Stimulated activated CD8-positive, alpha-beta memory T cell treated with anti-CD3 and anti-CD28 coated beads, Interleukin-15, amount 100 ng/mL, for 1 hour (primary cell): Measurements from ENCODE around the gene LMAN1L.
A peak's percentile ranks its signal among the peaks of the same experiment; 100 is the strongest.

Source experiments
- DNase-seq: peaks from one replicate; pipeline ENCODE4 v3.0.0-alpha.2; 2020; ENCODE audit warnings: low read depth

Gene LMAN1L

DNA sequence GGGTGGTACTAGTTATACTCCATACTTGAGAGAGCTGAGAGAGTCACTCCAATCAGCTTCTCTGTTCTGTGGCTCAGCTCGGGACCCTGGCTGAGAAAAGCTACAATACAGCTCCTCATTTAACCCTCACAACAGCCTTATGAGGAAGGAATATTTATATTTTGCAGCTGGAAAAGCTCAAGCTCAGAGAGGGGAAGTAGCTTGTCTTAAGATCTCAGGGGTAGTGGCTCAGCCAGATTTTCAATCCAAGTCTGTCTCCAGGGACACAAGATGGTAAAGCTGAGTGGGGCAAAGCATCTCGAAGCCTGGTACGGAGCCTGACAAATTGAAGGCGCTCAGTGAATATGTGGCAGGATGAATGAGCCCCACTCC is 45.7 kb downstream of the LMAN1L start:
- DNase-seq = no peak

DNA sequence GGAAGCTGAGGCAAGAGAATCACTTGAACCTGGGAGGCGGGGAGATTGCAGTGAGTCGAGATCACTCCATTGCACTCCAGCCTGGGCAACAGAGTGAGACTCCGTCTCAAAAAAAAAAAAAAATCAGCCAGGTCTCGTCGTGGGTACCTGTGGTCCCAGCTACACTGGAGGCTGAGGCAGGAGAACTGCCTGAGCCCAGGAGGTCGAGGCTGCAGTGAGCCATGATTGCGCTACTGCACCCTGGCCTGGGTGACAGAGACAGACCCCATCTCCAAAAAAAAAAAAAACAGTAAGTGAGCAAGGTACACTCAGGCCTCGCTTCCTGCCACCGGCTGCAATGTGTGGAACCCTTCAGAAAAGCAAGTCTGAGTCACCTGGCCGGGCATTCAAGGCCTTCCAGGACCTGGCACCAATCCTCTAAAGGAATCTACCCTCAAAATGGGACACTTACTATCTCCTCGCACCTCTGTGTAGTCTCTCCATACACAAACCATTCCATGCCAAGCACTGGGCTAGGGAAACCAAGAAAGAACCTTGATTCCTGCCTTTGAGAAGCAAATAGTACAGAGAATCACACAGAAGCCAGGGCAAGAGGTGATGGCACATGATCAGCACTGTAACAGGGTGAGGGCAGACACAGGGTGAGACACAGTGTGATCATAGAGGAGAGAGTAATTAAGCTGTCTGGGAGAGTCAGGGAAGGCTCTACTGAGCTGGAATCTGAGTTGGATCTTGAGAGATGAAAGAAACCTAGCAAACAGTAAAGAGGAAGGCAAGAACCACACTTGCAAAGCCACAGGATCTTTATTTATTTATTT is 50.8 kb downstream of the LMAN1L start:
- no peak for DNase-seq

DNA sequence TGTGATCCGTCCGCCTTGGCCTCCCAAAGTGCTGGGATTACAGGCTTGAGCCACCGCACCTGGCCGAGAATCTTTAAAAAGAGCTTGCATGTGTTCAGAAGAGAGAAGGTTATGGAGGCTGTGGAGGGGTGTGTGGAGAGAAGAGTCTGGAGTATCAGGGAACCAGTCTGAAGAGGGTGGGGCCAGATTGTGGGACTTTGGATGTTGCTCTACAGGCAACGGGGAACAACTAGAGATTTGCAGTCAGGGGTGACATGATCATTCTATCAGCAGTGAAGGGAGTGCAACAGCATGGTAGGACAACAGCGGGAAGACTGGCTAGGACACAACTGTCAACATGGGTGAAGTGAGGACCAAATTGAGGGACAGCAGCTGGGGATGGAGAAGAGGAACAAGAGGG is 51.7 kb downstream of the LMAN1L start:
- DNase-seq = no peak

DNA sequence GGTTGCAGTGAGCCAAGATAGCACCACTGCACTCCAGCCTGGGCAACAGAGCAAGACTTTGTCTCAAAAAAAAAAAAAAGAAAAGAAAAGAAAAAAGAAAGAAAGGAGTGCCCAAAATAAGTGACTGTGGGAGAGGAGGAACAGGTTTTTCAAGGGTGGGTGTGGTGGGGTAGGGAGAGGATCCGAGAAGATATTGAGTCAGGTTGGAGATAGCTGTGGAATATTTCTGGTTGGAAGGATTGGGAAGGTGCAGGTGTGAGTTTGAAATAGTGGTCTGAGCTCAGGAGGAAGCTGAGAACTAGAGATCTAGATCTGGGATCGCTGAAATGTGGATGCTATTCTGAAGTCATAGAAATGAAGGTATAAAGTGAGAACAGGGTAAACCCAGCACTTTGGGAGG is 52.7 kb downstream of the LMAN1L start:
- DNase-seq = no peak

DNA sequence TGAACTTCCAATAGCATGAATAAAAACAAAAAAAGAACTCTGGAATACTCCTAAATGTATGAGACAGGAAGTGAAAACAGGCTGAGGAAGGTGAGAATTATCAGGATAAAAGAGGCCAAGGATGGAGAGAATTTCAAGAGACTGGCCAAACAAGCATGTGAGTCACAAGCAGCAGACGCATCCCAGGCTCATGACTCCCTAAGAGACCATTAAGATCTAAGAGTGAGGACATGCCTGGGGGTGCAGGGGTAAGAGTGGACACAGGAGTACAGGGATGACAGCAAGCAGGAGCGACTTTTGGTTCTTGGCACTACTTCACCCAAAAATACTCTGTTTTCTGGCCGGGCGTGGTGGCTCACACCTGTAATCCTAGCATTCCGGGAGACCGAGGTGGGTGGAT is 53.5 kb downstream of the LMAN1L start:
- no peak for DNase-seq

DNA sequence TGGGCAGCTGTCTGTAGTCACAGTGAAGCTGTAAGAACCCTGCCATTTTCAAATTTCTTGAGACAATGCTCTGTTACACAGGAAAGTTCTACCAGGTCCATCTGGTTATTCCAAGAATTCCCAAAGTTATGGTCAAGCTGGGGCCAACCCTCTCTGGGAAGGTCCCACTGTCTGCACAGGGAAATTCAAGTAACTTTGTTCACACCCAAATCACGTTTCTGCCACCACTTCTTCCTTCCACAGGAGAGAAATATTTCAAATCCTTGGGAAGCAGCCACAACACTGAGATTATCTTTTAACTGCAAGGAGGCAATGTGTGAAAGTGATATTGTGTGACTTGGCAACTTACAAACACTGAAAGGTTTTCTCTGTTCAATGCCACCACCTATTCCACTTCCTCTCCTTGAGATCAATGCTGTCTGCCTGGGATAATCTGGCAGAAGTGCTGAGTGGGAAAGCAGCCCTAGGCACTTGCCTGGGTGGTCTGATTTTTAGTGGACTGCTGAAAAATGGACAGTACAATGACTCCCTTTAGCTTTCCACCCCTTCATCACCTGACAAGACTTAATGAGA is 54.9 kb downstream of the LMAN1L start:
- no peak for DNase-seq

DNA sequence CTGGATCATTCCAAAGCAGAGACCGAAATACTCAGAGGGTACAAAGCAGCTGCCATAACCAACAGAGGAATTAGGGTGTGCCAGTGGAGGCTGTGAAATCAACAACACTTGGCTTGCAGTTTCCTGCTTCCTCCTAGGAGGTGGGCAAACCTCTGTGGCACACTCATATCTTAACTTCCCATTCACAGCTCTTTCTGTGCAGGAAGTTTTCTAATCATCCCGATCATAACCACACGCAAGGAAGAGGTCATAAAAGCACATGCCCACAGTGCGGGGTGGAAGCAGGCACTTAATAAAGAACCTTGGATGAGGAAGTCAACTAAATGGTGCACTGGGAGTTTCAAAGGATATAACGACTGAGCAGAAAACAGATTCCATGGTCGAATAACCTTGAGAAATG is 55.4 kb downstream of the LMAN1L start:
- DNase-seq = no peak

DNA sequence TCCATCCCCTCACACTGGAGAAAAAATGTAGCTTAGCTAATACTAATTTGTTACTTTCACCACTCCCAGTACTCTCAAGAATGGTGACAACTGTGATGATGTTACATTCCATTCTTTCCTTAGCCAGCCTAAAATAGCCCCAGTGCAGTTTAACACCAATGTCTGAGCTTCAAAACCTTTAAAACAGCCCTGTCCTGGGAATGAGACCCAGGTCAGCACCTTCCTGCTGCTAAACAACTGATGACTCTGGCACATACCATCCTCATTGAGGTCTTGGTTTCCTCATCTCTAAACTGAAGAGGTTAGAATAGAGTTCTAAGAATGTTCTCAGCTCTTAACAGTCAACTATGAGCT is 56.7 kb downstream of the LMAN1L start:
- no peak for DNase-seq

DNA sequence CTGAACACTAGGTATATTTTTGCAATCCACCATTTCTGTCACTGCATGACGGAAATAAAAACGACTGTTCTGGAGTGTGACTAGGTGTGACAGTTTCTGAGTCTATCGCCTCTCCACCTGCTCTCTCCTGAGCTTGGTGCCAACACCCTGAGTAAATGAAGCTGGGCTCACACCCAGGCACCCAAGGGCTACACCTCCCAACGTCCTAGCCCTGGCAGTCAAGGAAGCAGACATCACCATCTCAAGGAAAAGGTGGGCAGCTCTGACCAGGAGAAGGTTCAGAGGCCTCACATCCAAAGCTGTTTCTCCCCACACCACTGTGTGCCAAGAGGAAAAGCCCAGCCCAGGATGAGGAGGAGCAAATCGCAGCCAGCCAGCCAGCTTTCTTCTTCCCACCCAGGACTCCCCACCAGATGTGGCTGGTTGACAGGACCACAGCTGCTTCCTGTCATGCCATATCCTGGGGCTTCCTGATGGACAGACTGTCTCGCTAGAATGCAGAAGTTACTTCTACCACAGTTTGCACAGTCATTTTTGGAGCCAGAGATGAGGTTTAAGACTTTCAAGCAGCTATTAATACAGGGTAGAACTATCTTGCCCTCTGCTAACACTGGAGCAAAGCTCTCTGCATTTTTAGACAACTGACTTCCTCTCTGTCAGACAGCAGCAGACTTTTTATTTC is 57.2 kb downstream of the LMAN1L start:
- no peak for DNase-seq

DNA sequence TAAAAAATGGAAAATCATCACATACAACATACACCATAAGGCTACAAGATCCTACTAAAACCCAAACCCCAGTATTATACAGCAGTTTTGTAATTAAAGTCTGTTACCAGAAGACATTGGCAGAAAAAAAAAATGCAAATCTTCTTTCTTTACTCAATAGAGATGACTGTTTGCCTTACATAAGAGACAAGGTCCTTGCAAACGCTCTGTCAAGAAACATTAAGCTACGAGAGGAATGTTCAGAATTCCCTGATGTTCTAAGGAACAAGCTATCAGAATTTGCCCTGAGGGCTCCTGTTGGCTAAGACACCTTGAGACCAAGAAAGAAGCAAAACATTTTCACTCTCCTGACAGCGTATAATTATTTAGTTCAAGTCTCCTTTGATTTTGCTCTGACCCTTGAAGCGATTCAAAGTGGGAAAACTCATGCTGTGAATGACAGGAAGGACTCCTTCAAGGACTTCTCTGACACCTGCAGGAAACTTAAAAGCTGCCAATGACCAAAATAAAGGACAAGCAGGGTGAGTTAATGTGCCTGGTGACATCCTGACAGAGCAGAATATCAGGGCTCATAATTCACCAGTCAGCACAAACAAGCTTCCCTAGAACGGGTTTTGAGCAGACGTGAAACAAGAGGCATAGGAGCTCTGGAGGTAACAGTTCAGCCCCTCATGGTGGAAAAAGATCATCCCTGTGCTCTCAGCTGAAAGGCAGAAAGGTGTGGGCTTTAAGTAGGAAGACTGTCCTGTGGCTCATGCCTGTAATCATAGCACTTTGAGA is 58.0 kb downstream of the LMAN1L start:
- DNase-seq = no peak

DNA sequence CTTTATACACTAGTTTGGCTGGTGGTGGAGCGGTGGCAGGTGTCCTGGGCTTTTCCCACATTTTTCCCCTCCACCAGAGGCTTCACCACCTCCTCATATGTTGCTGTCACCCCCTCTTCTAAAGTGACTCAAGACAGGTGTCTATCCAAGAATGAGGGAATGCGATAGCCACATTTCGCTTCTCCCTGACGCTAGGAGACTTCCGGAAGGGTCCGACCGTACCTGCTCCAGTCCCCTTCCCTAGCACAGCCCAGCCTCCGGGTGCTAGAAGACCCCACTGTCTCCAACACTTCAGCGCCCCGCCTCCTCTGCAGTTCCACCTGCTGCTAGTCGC is 60.0 kb downstream of the LMAN1L start:
- no peak for DNase-seq

DNA sequence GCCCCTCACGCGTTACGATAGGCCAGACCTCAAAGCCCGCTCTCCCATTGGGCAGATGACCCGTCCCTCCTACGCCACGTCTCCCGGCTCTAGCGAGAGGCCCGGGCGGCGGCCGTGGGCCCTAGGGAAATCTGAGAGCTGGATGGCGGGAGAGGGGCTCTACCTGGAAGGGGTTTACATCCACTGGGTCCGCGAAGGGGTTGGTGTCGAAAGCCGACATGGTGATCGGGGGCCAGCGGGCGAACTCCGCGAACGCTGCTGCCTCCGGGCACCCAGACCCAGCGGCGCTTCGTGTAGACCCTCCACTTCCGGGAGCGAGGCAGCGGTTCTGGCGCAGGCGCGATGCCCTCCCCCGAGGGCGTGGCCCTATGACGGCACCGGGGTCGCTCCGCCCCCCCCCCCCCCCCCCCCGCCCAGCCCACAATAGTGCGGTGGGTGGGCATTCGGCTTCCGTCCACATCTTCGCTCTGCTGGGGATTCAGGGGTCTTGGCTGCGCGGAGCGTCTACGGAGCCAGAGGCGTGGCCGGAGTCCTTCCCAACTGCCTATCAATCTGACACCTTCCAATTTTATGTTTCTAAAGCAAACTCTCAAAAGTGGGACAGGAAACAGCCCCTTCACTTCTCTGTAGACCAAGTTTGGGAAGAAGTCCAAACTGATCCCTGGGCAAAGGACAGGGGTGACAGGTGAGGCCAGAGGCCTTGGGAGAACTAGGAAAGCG is 60.6 kb downstream of the LMAN1L start, which contains the start of gene SCAMP2:
TSS of gene SCAMP2 (minus strand) at position 330 of the 720 bp plus-strand sequence. CDS start at position 220, 110 bp downstream.
- peak; percentile 78 for DNase-seq

DNA sequence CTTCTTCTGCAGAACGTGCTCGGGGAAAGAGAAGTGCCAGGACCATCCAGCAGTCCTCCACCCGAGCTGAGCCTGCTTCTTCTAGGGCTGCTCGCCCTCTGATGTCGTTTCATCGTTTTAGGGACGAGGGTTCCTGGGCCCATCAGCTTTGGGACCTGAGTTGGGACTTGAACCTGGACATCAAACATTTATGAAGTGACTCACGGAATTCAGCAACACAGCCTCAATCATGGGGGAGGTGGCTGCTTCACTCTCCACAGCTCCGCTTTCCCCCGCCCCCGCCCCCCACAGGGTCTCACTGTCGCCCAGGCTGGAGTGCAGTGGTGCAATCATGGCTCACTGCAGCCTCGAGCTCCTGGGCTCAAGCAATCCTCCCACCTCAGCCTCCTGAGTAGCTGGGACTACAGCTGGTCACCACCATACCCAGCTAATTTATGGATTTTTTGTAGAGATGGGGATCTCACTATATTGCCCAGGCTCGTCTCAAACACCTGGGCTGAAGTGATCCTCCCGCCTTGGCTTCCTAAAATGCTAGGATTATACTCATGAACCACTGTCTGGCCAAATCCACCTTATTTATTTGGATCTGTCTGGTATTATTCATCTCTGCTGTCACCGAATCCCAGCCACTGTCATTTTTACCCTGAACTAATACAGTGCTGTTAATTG is 61.3 kb downstream of the LMAN1L start:
- DNase-seq = no peak
